Stimulated activated CD4-positive, alpha-beta T cell treated with anti-CD3 and anti-CD28 coated beads, TNF-alpha, amount 100 ng/mL, for 48 hours (primary cell): Measurements from ENCODE around the gene THRSP.

Source experiments
- DNase-seq, 3 donors: peaks; one replicate each; pipeline ENCODE4 v3.0.0-alpha.2; 2020; ENCODE audit warnings: low read depth in 3 of 3

The THRSP gene

DNA sequence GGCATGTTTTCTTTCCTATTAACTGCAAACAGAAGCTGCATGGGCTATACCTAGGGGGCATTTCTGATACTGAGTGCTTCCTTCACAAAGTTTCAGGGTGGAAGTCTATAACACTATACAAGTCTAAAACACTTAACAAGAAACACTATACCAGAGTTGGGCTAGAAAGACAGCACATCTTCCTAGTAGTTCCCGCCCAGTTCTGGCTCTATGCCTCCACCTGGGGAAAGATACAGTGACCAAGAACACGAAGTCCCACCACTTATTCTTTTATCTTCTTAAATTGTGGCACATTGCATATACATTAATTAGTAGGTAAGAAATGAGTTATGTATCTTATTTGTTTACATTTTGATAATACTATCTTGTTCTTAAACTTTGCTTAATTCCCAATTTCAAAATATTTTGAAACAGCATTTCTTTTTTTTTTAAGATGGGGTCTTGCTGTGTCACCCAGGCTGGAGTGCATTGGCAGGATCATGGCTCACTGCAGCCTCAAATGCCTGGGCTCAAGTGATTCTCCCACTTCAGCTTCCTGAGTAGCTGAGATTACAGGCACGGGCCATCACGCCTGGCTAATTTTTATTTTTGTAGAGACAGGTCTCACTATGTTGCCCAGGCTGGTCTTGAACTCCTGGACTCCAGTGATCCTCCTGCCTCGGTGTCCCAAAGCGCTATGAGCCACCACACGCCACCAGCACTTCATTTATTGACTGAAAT is 34.2 kb downstream of the THRSP start:
- DNase-seq, result no peak

GRCh38 chr11:78099666-78100065 is 36.0 kb downstream of the THRSP start:
- DNase-seq, result no peak

DNA sequence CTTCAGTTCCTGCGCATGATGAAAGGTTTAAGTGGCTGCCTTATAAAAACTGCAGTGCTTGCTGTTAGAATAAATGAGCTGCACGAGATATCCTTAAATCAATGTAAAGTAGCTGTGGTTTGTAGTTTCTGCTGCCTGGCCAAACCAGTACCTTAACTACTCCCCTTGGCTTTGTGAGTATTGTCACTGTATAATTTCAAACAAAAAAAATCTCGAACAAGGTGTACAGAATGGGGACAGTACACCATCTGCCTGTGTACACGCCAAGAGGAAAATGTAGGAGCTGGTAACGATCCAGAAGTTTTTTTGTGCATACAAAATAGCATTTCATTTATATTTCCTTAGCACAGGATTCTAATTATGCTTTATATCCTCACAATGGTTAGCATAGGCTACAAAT is 36.6 kb downstream of the THRSP start:
- no peak for DNase-seq

DNA sequence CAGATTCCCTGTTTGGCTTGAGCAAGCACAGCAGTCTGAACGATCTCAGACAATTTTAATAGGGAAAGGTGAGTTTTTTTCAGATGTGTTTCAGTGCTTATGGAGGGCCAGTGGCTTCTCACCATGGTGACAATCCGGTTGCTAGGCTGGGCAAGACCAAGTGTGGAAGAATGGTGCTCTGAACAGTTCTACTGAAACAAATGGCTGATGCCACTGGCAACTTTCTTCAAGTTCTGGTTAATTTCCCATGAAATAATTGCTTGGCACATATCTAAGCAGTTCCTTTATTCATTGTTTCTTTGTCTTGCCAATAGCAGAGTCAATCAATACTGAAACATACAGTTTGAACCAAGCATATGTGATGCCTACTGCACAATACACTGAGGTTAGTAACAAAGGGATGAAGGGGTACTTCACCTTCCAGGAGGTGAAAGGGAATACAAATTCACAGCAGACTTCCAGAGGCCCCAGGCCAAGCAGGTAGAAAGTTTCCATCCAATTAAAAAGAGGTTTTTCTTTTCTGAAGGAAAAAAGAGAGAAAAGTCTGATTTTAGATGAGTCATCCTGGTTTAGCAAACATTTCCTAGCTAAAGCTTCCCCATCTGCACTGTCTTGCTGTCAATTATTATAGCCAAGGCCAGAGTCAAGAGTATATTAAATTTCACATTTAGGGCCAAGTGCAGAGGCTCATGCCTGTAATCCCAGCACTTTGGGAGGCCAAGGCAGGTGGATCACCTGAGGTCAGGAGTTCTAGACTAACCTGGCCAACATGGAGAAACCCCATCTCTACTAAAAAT is 37.2 kb downstream of the THRSP start:
- no peak for DNase-seq

DNA sequence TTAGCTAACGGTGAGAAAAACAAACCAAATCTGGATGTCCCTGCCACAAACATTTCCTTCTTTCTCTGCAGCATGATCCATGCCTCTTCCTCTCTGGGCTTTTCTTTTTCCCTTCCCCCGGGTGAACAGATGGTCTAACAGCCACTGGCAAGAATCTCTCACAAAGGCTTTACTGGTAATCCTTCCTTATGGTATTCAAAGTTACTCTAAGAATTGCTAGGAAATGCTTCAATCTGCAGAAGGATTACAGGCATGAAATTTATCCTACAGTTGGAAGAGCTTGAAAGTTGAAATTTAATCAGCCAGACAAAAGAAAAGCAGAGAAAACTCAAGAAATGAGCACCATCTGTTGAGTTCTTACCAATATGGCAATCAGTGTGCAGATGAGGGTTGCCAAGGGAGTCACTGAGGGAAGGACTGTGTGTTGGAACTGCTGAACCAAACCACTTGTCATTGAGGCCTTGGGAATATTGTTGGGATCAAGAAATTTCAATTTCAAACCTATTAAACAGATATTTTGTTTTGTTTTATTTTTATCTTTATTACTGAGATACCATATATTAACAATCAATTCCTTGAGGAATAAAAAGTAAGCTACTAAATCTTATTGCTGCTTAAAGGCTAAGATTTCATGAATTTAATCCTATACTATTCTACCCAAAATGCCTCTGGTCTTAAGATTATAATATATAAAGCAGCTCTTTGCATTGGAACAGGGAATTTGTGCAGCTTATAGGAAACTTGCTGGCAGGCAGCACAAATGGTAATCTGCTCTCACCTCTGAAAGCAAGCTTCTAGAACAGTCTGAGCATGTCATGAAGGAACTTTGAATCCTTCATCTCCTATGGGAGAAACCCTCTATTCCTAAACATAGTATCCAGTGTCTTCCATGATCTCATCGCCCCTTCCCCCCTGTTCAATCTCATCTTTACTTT is 45.7 kb downstream of the THRSP start:
- DNase-seq, result no peak

GRCh38 chr11:78110351-78110750 is 46.7 kb downstream of the THRSP start:
- DNase-seq, result no peak

- DNase-seq, result no peak
Observed at GRCh38 chr11:78110830-78111229, 47.2 kb downstream of the THRSP start.

DNA sequence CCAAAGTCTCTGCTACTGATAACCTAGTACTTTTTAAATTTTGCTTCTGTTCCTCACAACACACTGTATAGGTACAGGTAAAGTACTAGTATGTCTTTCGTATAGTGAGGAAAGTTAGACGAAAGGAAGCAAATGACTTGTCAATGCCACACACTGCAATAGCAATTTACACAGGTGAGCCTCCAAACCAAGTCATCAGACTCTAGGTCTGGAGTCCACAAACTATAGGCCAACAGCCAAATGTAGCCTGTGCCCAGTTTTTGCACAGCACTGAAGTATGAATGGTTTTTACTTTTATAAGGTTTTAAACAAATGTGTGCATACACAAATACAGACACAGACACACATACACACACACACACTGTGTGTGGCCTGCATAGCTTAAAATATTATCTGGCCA is 47.6 kb downstream of the THRSP start:
- DNase-seq, result no peak

- no peak for DNase-seq
Observed at GRCh38 chr11:78112582-78113275, 49.1 kb downstream of the THRSP start.
